GM19397 (cell line): ENCODE data around the gene HMG20B.
"Not testable (repeated sequence)": the region's sequence is repeated elsewhere in the genome, so short reads cannot be mapped to it uniquely, and the experiment has no call there.

Experiments used
- ATAC-seq: cut with Tn5 transposase; IDR thresholded peaks from one replicate; pipeline ENCODE4 v1.9.1; 2021; ENCODE audit warnings: mild to moderate bottlenecking, moderate library complexity; ENCODE audit not compliant: unreplicated experiment

Gene HMG20B

DNA sequence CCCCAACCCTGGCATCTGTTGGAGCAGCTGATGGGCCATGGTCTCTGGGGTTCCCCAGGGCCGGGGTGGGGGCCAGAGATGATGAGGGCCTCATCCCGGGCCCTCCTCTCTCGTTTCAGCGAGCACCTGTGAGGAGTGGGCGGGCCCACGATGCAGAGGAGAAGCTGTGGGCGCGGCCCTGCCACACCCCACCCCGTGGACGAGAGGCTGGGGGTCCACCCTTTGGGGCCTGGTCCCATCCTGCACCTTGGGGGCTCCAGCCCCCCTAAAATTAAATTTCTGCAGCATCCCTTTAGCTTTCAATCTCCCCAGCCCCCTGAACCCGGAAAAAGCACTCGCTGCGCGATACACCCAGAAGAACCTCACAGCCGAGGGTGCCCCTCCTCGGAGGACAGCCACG lies 5.6 kb downstream of the HMG20B start:
- no peak for ATAC-seq

DNA sequence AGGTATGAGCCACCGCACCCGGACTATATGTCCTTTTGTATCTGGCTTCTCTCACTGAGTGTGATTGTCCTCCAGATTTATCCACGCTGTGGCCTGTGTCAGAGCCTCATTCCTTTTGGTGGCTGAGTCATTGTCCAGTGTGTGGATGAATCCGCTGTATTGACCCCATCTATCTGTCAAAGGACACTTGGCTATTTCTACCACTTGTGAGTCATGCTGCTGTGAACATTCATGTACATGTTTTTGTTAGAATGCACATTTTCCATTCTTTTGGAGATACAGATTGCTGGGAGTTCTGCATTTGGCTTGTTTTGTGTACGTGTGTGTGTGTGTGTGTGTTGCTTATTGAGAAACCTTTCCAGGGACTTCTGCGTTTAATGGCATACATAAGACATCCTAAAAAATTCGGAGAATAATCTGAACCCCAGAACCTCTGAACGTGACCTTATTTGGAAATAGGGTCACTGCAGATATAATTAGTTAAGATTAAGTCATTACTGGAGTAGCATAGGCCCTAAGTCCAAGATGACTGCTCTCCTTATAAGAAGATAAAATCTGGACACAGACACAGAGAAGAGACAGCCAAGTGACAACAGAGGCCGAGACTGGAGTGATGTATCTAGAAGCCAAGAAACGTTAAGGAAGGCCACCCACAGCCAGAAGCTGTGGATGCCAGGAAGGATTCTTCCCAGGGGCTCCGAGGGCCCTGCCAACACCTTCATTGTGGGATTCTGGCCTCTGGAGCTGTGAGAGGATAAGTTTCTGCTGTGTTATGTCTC lies 7.6 kb downstream of the HMG20B start:
- ATAC-seq = no peak

DNA sequence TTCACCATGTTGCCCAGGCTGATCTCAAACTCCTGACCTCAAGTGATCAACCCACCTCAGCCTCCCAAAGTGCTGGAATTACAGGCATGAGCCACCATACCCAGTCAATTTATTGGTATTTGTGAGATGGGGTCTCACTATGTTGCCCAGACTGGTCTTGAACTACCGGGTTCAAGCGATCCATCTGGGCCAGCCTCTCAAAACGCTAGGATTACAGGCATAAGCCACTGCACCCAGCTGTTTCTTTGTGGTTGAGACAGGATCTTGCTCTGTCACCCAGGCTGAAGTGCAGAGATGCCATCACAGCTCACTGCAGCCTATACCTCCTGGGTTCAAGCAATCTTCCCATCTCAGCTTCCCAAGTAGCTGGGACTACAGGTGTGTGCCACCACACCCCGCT lies 9.0 kb downstream of the HMG20B start:
- ATAC-seq = not testable (repeated sequence)

DNA sequence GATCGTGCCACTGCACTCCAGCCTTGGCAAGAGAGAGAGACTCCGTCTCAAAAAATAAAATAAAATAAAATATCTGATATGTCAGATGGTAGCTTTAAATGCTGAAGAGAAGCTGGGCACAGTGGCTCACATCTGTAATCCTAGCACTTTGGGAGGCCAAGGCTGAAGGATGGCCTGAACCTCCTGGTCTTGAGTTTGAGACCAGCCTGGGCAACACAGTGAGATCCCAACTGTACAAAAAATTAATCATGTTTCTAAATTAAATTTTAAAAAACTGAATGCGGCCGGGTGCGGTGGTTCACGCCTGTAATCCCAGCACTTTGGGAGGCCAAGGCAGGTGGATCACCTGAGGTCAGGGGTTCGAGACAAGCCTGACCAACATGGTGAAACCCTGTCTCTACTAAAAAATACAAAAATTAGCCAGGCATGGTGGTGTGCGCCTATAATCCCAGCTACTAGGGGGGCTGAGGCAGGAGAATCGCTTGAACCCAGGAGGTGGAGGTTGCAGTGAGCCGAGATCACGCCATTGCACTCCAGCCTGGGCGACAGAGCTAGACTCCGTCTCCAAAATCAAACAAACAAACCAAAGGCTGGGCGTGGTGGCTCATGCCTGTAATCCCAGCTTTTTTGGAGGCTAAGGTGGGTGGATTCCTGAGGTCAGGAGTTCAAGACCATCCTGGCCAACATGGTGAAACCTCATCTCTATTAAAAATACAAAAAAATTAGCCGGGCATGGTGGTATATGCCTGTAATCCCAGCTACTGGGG lies 11.5 kb downstream of the HMG20B start:
- ATAC-seq = not testable (repeated sequence)

DNA sequence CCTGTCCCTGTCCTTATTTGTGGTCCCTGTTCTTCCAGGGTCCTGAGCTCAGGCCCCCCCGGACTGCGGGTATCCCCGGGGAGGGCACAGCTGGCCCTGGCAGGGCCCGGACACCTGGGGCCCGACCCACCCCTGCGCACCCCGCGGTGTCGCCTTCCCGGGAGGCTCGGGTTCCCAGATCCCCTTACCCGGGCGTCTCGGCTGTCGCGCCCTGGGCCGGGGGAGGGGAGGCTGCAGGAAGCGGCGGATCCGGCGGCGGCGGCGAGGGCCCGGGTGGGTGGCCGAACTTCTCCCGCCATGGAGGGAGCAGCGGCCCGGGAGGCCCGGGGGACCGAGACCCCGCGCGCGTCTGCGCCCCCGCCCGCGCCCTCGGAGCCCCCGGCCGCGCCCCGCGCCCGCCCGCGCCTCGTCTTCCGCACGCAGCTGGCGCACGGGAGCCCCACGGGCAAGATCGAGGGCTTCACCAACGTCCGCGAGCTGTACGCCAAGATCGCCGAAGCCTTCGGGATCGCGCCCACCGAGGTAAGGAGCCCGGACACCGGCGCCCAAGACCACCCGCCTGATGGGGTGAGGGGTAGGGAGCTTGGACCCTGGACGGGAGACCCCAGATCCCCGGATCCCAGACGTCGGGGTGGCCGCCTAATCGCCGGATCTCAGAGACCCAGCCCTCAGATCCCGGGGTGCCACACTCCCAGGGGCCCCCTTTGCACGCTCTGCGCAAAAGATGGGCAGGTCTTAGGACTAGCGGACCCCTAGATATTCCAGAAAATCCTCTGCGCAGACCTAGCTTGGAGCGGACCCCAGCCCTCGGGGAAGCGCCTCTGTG lies 12.8 kb downstream of the HMG20B start, which contains the start of gene GIPC3:
Gene GIPC3, plus strand, starts transcription at position 178 of the 826 bp plus-strand sequence. Its CDS starts 120 bp downstream, at position 298.
- no peak for ATAC-seq

DNA sequence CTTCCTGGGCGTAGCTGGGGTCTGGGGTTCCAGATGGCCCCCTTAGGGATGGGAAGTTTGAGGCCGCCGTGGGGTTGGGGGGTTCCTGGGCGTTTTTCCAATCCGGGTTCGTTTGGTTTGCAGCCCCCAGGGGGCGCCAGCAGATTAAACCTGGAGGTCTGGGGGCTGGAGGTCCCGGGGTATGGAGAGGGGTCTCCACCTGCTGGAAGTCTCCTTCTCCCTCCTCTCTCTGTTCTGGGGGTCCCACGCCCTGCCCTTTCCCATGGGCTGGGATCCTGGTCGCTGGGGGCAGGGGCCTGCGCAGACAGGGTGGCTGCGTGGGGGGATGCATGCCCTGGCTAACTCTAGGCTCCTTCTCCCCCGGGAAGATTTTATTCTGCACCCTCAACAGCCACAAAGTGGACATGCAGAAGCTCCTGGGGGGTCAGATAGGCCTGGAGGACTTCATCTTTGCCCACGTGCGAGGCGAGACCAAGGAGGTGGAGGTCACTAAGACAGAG lies 13.4 kb downstream of the HMG20B start:
- no peak for ATAC-seq

DNA sequence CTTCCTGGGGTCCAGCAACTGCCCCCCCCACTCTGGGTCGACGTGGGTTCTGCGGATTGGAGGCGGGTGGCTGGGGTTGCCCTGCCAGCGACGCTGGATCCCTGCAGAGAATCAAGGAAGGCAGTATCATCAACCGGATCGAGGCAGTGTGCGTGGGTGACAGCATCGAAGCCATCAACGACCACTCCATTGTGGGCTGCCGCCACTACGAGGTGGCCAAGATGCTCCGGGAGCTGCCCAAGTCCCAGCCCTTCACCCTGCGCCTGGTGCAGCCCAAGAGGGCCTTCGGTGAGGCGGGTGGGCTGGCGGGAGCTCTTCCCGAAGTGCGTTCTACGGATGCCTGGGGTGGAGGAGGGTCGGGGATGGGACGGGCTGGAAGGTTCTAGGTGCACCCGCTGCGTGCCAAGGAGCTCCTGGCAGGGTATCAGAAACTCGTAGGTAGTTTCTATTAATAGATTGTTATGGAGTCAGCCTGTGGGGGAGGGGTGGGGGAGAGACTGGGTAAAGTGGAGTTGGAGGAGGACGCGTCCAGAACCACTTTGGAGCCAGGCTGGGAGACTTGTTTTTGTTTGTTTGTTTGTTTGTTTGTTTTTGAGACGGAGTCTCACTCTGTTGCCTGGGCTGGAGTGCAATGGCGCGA lies 14.1 kb downstream of the HMG20B start:
- no peak for ATAC-seq

DNA sequence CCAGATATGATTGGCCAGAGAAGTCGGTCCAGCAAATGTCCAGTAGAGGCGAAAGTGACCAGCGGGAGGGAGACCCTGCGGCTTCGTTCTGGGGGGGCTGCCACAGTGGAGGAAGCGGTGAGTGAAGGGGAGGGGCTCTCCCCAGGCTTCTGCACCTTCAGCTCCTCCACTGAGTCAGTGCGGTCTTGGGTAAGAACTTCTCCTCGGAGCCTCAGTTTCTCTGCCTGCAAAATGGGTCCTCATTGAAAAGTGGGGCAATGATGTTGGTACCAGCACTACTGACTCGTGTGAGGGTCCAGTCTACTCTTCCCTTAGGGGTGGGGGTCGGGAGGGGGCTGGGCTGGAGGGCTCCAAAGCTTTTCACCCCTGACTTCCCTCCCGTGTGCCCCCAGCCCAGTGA lies 16.7 kb downstream of the HMG20B start:
- no peak for ATAC-seq

DNA sequence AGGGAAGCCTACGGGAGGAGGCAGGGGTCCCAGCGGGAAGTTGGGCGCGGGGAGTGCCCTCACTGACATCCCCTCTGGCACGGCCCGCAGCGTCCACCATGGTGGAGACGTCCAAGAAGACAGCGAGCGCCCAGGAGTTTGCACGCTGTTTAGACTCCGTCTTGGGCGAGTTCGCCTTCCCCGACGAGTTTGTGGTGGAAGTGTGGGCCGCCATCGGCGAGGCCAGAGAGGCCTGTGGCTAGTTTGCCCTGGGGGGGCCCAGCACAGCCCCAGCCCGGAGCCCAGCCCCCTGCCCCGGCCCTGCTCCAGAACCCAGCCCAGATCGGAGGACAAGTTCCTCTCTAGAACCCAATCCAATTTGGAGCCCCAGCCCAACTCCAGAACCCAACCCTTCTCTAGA lies 17.2 kb downstream of the HMG20B start:
- no peak for ATAC-seq

DNA sequence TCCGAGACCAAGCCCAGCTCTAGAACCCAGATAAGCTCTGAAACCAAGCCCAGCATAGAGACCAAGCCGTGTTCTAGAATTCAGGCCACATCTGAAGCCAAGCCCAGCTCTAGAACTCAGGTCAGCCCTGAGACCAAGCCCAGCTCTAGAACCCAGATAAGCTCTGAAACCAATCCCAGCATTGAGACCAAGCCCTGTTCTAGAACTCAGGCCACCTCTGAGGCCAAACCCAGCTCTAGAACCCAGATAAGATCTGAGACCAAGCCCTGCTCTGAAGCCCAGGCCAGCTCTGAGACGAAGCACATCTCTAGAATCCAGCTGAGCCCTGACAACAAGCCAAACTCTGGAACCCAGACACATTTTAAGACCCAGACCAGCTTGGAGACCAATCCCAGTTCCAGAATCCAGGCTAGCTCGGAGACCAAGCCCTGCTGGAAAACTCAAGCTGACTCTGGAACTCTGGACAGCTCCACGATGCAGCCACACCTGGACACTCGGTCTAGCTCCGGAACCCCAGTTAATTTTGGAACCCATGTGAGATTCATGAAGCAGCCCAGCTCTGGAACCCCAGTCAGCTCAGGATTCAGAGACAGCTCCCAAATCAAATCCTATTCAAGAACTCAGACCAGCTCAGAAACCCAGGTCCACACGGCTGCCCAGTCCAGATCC lies 18.4 kb downstream of the HMG20B start:
- no peak for ATAC-seq

DNA sequence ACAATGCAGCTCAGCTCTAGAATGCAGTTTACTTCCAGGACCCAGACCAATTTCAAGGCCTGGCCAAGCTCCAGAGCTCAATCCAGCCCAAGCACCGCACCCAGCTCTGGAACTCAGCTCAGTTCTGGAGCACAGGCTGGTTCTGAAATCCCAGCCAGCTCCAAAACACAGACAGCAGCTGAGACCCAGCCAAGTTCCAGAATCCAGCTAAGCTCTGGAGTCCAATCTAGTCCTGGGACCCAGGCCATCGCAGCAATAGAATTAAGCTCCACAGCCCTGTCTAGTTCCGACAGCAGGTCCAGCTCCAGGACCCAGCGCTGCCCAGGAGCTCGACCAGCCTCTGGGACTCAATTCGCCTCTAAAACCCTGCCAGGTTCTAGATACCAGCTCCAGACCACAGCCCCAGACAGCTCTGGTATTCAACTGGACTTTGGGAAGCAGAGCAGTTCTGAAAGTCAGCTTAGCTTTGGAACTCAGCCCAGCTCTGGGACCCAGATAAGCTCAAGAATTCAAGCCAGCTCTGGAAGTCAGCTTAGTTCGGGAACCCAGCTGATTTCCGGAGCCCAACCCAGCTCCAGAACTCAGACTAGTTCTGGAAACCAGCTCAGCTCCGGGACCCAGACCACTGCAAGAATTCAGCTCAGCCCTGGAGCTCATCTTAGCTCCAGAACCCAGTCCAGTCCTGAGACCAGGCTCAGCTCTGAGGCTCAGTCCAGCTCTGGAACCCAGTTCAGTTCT lies 19.3 kb downstream of the HMG20B start:
- no peak for ATAC-seq

DNA sequence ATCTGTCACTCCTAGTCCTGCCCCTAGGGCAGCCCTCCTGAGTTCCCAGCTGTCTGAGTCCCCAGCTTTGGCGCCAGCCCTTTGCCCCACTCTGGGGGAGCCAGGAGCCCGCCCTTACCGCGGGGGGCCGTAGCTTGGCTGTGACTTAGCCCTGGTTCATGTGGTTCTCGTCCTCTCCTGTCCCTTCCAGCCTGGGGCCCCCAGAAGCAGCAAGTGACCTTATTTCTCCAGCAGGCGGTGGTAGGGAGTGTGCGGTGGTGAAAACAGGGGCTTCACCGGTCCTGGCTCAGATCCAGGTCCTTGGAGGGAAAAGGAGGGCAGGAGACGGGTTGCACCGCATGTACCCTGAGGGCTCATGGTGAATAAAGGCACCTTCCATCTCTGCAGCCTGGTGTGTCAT lies 20.4 kb downstream of the HMG20B start:
- ATAC-seq = no peak

DNA sequence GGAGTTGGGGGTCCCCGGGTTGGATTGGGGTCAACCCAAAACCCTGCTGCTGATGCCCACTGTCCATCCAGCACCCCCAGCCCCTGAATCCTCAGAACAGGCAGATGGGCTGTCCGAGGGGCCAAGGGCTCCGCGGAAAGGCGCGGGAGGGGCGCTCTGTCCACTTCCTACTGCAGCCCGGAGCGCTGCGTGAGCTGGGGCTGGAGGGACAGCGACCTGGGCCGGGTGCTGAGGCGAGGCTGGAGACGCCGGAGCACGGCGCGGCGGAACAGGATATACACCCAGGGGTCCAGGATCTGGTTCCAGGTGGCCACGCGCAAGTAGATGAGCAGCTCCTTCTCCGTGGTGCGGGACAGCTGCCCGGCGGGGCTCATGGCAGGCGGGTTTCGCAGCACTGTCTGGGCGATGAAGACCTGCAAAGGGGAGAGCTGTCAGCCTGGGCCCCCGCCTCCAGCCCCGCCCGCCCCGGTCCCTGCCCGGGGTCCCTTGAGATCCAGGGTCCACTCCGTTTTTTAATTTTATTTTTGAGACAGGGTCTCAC lies 22.8 kb downstream of the HMG20B start:
- no peak for ATAC-seq

DNA sequence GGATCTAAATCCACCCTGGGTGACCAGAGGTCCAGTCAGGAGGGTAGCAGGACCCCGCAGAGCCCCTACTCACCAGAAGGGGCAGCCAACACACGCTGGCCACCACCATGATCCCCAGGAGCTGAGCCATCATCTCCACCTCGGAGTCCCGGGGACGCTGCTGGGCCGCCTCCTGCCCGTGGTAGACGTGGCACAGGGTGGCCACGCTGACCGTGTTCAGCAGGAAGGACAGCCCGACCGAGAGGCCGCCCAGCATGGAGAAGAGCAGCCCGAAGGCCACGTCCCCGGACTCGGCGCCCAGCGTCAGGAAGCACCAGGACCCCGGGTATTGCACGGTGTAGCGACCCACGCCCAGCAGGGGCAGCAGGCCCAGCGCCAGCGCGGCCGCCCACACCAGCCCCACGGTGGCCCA lies 27.0 kb downstream of the HMG20B start:
- ATAC-seq = no peak

DNA sequence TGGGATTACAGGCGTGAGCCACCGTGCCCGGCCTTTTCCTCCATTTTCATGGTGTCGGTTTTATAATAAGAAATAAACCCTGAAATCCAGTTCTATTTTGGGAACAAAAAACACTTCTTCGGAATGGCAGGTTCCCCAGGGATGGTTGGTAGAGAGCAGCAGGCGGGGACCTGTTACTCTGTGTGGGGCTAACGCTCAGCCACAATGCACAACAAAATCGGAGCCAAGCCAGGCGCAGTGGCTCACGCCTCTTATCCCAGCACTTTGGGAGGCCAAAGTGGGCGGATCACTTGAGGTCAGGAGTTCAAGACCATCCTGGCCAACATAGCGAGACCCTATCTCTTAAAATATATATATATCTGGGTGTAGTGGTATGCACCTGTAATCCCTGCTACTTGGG lies 28.3 kb downstream of the HMG20B start:
- no peak for ATAC-seq

DNA sequence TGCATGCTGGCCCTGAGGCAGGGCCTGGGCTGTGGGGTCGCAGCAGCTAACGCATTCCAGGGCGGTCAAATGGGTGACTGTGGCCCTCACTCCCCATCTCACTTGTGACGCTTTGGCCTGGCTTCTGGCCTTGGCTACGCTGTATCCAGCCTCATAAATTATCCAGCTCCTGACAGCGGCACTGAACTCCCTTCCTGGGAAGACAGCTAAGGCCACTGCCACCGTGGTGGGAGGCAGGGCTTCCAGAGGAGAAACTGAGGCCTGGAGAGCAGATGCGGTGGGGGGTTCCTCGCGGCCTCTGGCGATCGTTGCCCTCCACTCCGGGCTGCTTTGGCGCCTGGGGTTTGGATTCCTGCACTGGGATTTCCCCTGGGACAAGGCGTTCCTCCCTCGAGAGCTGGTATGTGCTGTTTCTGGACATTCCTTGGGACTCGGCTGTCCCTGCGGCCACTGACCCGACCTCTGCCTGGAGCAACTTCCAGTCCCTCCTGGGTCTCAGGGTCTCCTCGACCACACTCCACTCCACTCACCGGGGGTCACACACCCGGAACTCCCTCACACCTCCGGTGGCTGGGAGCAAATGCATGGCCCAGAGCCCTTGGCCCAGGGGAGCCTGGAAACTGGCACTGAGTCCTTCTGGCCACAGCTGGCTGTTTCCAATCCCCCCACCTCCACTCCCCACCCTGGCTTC lies 30.5 kb downstream of the HMG20B start:
- no peak for ATAC-seq

DNA sequence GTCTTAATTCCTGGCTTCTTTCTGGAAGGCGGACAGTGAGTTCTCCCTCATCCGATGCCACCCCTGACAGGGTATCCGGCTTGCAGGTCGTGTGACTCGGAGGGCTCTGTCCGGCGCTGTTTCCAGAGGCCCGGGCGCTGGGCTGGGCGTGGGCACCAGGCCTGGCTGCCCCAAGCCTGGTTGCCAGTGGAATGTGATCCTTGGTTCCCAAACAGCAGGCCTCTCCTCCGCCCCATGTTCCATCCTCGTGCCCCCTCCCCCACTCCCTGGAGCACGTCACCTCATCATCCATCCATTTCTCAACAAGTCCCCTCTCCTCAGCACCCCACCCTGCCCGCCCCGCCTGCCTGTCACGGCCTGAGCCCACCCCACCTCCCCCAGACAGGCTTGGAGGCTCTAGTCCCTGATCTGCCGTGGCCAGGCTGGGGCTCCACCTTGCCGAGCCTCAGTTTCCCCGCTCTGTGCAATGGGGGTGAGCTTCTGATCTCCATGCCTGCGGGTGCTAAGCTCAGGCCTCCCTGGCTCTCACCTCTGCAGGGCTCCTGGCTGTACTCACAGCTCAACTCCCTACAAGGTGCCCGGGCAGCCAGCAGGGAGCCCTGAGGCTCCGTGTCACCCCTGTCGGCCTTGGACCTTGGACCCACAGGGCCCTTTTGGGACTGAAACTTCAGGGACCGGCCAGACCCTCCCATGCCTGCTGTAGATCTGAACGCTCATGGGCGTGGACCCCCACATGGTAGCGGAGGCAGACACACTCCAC lies 31.7 kb downstream of the HMG20B start:
- ATAC-seq = no peak

DNA sequence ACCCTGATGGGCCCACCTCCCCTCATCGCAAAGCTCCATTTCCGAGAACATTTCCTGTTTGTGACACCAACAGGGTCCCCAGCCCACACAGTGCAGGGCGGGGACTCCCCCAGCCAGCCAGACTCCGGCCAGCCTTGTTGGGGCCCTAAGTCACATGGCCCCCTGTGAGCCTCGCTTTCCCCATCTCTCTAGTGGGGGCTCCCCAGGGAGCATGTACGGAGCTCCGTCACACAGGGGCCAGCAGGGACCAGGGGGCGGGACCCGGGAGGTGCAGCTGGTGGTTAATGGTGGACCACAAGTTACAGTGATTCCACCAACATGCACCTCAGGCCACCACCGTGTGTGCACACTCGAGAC lies 32.2 kb downstream of the HMG20B start:
- ATAC-seq = no peak
